ENCODE data around the gene PALM. TPM values are rescaled to one million over a fixed set of nuclear protein-coding genes. Genes with fewer than 3 reads are reported as not detected.

PALM gene
- total RNA-seq, 6 experiments from 2014 or later: 4.6 to 12.7 (median 7.1) TPM

DNA sequence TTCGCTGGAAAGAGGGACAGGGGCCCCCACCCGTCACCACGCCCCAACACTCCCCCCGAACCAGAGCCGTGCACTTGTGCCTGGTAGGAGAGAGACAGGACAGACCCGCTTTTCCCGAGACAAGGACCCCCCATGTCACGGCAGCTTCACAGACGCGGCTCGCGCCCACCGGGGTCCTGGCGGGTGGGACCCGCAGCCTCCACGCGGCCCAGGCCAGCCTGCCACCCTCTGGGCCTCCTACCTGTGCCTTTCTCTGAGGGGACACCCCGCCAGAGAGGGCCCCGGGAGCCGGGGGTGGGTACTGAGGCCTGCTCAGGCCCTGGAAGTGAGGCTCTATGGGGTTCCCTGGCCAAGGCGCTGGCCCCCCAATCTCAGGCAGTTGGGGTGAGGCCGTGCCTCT is 38.2 kb downstream of the PALM start:
- no peaks in the 10 kb centered on the region for H3K4me1 ChIP-seq
- intact Hi-C loops (cut with DNase I): no loop called here
- WGBS (ENCODE audit: insufficient coverage, low coverage, low lambda C conversion rate, missing lambda C conversion rate): 98% methylated on average over 9 of the region's 22 CpGs
- no peaks in the 10 kb centered on the region for H3K36me3 ChIP-seq
- no peak overlapping the region for H3K27ac ChIP-seq
- H3K4me3 ChIP-seq: no peak overlapping the region
- DNase-seq (no peak), ATAC-seq (peak in 1 of 4 donors; percentile 4)
- H3K9me3 ChIP-seq: peaks cover 0 to 4% (median 0%) of the 10 kb centered on the region in 4 donors
- TF ChIP-seq POLR2A (IDR thresholded peaks at IDR 0.05): no peak
- TF ChIP-seq, protein P1, sequence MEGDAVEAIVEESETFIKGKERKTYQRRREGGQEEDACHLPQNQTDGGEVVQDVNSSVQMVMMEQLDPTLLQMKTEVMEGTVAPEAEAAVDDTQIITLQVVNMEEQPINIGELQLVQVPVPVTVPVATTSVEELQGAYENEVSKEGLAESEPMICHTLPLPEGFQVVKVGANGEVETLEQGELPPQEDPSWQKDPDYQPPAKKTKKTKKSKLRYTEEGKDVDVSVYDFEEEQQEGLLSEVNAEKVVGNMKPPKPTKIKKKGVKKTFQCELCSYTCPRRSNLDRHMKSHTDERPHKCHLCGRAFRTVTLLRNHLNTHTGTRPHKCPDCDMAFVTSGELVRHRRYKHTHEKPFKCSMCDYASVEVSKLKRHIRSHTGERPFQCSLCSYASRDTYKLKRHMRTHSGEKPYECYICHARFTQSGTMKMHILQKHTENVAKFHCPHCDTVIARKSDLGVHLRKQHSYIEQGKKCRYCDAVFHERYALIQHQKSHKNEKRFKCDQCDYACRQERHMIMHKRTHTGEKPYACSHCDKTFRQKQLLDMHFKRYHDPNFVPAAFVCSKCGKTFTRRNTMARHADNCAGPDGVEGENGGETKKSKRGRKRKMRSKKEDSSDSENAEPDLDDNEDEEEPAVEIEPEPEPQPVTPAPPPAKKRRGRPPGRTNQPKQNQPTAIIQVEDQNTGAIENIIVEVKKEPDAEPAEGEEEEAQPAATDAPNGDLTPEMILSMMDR (IDR thresholded peaks at IDR 0.05): no peak
- H3K27me3 ChIP-seq: no peaks in the 10 kb centered on the region

DNA sequence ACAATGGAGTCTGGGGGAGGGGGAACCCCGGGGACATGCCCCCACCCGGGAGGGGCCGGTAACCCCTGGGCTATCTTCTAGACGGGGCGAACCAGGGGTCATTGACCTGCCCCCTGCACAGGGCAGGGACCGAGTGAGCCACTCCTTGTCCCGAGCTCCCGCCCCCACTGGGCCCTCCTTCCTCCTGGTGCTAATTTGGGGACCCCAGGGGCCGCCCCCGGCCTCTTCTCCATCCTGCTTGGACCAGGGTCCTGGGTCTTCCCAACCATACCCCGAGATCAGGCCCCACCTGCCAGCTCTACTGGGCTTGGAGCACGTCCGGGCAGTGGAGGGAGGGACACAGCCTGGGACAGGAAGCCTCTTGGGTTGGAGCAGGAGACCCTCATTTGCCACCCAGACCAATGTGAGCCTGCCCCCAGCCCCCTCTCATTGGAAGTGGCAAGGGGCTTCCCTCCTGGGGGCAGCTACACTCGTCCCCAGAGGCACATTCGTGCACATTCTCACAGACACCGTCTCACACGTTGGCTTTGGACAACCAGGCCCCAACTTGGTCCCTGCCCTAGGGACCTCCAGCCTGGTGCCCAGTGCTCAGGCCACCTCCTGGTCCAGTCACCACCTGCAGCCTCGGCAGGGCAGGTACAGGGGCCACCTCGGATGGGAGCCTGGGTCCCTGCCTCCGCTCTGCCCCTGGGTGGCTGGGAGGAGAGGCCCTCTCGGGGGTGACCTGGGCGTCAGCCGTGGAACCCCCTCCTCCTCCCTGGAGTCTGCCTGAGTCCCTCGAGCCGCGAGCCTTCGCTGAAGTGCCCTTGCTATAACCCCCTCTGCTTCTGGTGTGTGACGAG is 38.9 kb downstream of the PALM start:
- no peak overlapping the region for H3K4me3 ChIP-seq

GRCh38 chr19:748274-748598 is 39.5 kb downstream of the PALM start:
- Histone ChIP-seq H3K4me3 (no peak overlapping the region), H3K9me3 (peaks cover 0 to 4% (median 0%) of the 10 kb centered on the region in 4 donors), H3K4me1 (no peaks in the 10 kb centered on the region), H3K27ac (no peak overlapping the region), H3K27me3 (no peaks in the 10 kb centered on the region), H3K36me3 (no peaks in the 10 kb centered on the region)
- WGBS (ENCODE audit: insufficient coverage, low coverage, low lambda C conversion rate, missing lambda C conversion rate): 82% methylated on average over 8 of the region's 14 CpGs
- no peak for ATAC-seq
- intact Hi-C loops (cut with DNase I): no loop called here
- no peak for DNase-seq
- TF ChIP-seq POLR2A (IDR thresholded peaks at IDR 0.05): no peak
- TF ChIP-seq, protein P1 (IDR thresholded peaks at IDR 0.05): no peak

More for the DNA sequence above, 38.9 kb downstream of the PALM start:
- Histone ChIP-seq H3K27me3 (no peaks in the 10 kb centered on the region), H3K9me3 (peaks cover 0 to 4% (median 0%) of the 10 kb centered on the region in 4 donors), H3K36me3 (no peaks in the 10 kb centered on the region), H3K27ac (no peak overlapping the region), H3K4me1 (no peaks in the 10 kb centered on the region)
- intact Hi-C loops (cut with DNase I): no loop called here
- WGBS (ENCODE audit: insufficient coverage, low coverage, low lambda C conversion rate, missing lambda C conversion rate): 100% methylated on average over 1 of the region's 28 CpGs
- TF ChIP-seq POLR2A (IDR thresholded peaks at IDR 0.05): no peak
- TF ChIP-seq, protein P1 (IDR thresholded peaks at IDR 0.05): no peak
- no peak for DNase-seq
- ATAC-seq: peak in 1 of 4 donors; percentile 9

DNA sequence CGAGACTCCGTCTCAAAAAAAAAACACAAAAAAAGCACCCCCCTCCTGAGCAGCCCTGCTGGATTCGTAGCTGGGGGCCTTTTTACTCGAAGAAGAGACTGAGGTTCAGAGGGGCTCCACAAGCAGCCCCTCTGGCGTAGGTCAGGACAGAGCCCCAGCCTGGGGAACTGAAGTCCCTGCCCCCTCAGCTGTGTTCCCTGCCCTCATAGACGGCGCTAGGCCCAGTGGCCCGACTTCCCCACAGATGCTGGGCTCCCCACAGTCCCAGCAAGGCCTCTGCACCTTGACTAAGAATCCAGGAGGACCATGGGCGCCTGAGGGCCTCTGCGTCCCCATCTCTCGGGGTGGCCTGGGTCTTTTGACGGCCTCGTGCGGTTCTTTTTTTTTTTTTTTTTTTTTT is 41.1 kb downstream of the PALM start:
- Histone ChIP-seq H3K27ac (no peak overlapping the region), H3K36me3 (no peaks in the 10 kb centered on the region), H3K9me3 (peaks cover 0 to 4% (median 0%) of the 10 kb centered on the region in 4 donors), H3K4me3 (no peak overlapping the region), H3K4me1 (no peaks in the 10 kb centered on the region), H3K27me3 (no peaks in the 10 kb centered on the region)
- ATAC-seq (no peak), DNase-seq (no peak)
- intact Hi-C loops (cut with DNase I): no loop called here
- TF ChIP-seq, protein P1 (IDR thresholded peaks at IDR 0.05): no peak
- TF ChIP-seq POLR2A (IDR thresholded peaks at IDR 0.05): no peak
- WGBS (ENCODE audit: insufficient coverage, low coverage, low lambda C conversion rate, missing lambda C conversion rate): 73% methylated on average over 4 of the region's 14 CpGs
